HepG2 (cell line): ENCODE measurements around the gene NGEF. TPM values are rescaled to one million over a fixed set of nuclear protein-coding genes. Genes with fewer than 3 reads are reported as not detected.

Experiments
- CCDC6 ChIP-seq: sonication (generic); formaldehyde crosslinking; IDR thresholded peaks from 2 replicates; pipeline ENCODE4 v1.8.1; 2022; ENCODE audit warnings: mild to moderate bottlenecking, missing genetic modification reagents, moderate library complexity
- ETV5 ChIP-seq: IDR thresholded peaks from 2 replicates; pipeline ENCODE4 v1.6.1; 2018; ENCODE audit warnings: missing biosample characterization, missing genetic modification reagents, inconsistent platforms, borderline replicate concordance
- GTF3A ChIP-seq: sonication (generic); formaldehyde crosslinking; conservative IDR thresholded peaks from 2 replicates; pipeline ENCODE4 v1.4.0; 2020; ENCODE audit warnings: mild to moderate bottlenecking, missing genetic modification reagents
- MED13 ChIP-seq: sonication (generic); formaldehyde crosslinking; IDR thresholded peaks from 2 replicates; pipeline ENCODE4 v1.5.0; 2020; ENCODE audit warnings: missing genetic modification reagents
- NFKB2 ChIP-seq: sonication (generic); formaldehyde crosslinking; IDR thresholded peaks from 2 replicates; pipeline ENCODE4 v1.4.0; 2020; ENCODE audit warnings: missing genetic modification reagents, borderline replicate concordance
- RAD21 ChIP-seq: fragments of 450-650 bp; formaldehyde crosslinking; IDR thresholded peaks from 2 replicates; pipeline ENCODE4 v1.5.0; 2020; ENCODE audit warnings: mild to moderate bottlenecking
- SAP130 ChIP-seq: IDR thresholded peaks from 2 replicates; pipeline ENCODE4 v1.6.1; 2016; ENCODE audit warnings: low read depth
- TBX2 ChIP-seq: sonication (generic); formaldehyde crosslinking; IDR thresholded peaks from 2 replicates; pipeline ENCODE4 v1.5.0; 2020; ENCODE audit warnings: missing genetic modification reagents, mild to moderate bottlenecking, borderline replicate concordance
- ZFX ChIP-seq: sonication (generic); formaldehyde crosslinking; IDR thresholded peaks from 2 replicates; pipeline ENCODE4 v1.4.0; 2020; ENCODE audit warnings: mild to moderate bottlenecking, low read depth, missing genetic modification reagents, moderate library complexity
- ZMYM3 ChIP-seq: sonication (generic); formaldehyde crosslinking; IDR thresholded peaks from 2 replicates; pipeline ENCODE4 v1.5.1; 2020; ENCODE audit warnings: mild to moderate bottlenecking, missing genetic modification reagents
- ZNF547 ChIP-seq: sonication (generic); formaldehyde crosslinking; IDR thresholded peaks from 2 replicates; pipeline ENCODE4 v1.5.1; 2020; ENCODE audit warnings: mild to moderate bottlenecking, missing genetic modification reagents
- ZNF629 ChIP-seq: sonication (generic); formaldehyde crosslinking; conservative IDR thresholded peaks from 2 replicates; pipeline ENCODE4 v1.5.0; 2020; ENCODE audit warnings: missing genetic modification reagents
- ZNF749 ChIP-seq: sonication (generic); formaldehyde crosslinking; IDR thresholded peaks from 2 replicates; pipeline ENCODE4 v1.8.0; 2022; ENCODE audit warnings: mild to moderate bottlenecking, missing genetic modification reagents, moderate library complexity, borderline replicate concordance
- ZZZ3 ChIP-seq: sonication (generic); formaldehyde crosslinking; IDR thresholded peaks from 2 replicates; pipeline ENCODE4 v1.4.0; 2020; ENCODE audit warnings: missing genetic modification reagents, mild to moderate bottlenecking, borderline replicate concordance
- polyA plus RNA-seq, 8 experiments: library from polyadenylated mRNA; depleted of rRNA in 3 of 8; stranded (reverse) in 7 of 8; unstranded in 1 of 8; fragments of >200 nt; fragmentation: Illumina TruSeq in 4 of 8; extraction: Trizol in 4 of 8; gene quantifications; 2 replicates each; pipeline versions ENCODE4 v1.2.1 to v1.2.3, GENCODE V29; 2011 to 2016; ENCODE audit warnings: low read depth in 4 of 8, missing spikeins in 1 of 8, mixed read lengths in 1 of 8; ENCODE audit not compliant: insufficient read depth in 1 of 8
- total RNA-seq, 5 experiments: library from RNA; depleted of rRNA; stranded (reverse); fragments of >200 nt; fragmentation: Illumina TruSeq; extraction: Trizol; gene quantifications; 2 replicates each; pipeline ENCODE4 v1.2.3, GENCODE V29; 2016; ENCODE audit warnings: low read depth in 1 of 5
- TF ChIP-seq, protein P1 (sequence below): sonication (generic); formaldehyde crosslinking; IDR thresholded peaks from 2 replicates; pipeline ENCODE4 v1.4.0; 2020; ENCODE audit warnings: missing genetic modification reagents
- TF ChIP-seq, protein P2 (sequence below): sonication (generic); formaldehyde crosslinking; IDR thresholded peaks from 2 replicates; pipeline ENCODE4 v1.5.0; 2020; ENCODE audit warnings: mild to moderate bottlenecking, missing genetic modification reagents, borderline replicate concordance
- TF ChIP-seq, protein P3 (sequence below): IDR thresholded peaks from 2 replicates; pipeline ENCODE4 v1.6.1; 2016; ENCODE audit warnings: low read depth, control low read depth
- TF ChIP-seq, protein P4 (sequence below): IDR thresholded peaks from 2 replicates; pipeline ENCODE4 v1.6.1; 2016; ENCODE audit warnings: low read depth, borderline replicate concordance
- TF ChIP-seq, protein P5 (sequence below): sonication (generic); formaldehyde crosslinking; IDR thresholded peaks from 2 replicates; pipeline ENCODE4 v1.4.0; 2020; ENCODE audit warnings: mild to moderate bottlenecking, missing genetic modification reagents

The NGEF gene
- total and polyA plus RNA-seq, 2 of the 13 experiments (the other 11 are each of a cell fraction or from before 2014, with no cell fraction given) = 14.4 to 36.9 TPM

DNA sequence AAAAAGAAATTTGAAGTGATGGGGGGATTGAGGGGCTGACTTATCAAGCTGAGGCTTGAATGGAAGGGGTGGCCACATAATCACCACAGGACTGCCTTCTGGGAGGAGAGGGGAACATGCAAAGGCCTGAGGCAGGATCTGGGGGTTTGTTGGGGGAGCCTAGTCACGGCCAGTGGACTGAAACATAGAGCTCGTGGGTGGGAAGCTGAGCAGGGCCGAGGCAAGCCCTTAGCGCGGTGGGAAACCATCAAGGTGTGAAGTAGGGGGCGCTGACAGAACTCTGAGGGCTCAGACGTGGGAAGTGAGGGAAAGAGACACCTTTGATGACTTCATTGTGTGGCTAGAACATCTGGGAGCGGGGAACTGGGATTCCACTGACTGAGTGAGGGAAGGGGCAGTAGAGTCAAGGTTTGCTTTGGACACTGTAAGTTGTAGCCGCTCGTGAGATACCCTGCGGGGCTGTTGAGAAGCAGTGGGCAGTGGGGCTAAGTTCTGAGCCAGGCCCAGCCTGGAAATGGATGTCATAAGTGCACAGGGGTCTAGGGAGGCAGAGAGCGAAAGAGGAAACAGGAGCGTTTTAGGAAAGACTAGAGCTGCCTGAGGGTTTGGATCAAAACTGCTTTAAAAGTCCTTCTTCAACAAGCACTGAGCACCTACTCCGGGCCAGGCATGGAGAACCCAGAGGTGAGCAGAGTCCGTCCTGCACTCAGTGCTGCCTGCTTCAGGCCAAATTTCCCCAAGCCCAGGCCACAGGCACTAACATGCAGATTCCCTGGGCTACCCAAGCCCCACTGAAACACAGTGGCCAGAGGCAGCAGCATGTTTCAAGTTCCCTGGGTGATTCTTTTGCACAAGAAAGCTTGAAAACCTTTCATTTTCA is 143.7 kb downstream of the NGEF start (continued):
- TF ChIP-seq ZZZ3 (CRISPR knock-in tag) = no peak
- TF ChIP-seq CCDC6 = 0 out of 2 replicates have a peak, but pooled peaks have one; percentile 38
- TF ChIP-seq, protein P1, sequence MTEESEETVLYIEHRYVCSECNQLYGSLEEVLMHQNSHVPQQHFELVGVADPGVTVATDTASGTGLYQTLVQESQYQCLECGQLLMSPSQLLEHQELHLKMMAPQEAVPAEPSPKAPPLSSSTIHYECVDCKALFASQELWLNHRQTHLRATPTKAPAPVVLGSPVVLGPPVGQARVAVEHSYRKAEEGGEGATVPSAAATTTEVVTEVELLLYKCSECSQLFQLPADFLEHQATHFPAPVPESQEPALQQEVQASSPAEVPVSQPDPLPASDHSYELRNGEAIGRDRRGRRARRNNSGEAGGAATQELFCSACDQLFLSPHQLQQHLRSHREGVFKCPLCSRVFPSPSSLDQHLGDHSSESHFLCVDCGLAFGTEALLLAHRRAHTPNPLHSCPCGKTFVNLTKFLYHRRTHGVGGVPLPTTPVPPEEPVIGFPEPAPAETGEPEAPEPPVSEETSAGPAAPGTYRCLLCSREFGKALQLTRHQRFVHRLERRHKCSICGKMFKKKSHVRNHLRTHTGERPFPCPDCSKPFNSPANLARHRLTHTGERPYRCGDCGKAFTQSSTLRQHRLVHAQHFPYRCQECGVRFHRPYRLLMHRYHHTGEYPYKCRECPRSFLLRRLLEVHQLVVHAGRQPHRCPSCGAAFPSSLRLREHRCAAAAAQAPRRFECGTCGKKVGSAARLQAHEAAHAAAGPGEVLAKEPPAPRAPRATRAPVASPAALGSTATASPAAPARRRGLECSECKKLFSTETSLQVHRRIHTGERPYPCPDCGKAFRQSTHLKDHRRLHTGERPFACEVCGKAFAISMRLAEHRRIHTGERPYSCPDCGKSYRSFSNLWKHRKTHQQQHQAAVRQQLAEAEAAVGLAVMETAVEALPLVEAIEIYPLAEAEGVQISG (CRISPR knock-in tag) = no peak
- TF ChIP-seq ZNF547 (CRISPR knock-in tag) = peak; percentile 66; the same call in 1 of the 2 replicates
- no peak for TF ChIP-seq ZNF749 (CRISPR knock-in tag)
- TF ChIP-seq, protein P2, sequence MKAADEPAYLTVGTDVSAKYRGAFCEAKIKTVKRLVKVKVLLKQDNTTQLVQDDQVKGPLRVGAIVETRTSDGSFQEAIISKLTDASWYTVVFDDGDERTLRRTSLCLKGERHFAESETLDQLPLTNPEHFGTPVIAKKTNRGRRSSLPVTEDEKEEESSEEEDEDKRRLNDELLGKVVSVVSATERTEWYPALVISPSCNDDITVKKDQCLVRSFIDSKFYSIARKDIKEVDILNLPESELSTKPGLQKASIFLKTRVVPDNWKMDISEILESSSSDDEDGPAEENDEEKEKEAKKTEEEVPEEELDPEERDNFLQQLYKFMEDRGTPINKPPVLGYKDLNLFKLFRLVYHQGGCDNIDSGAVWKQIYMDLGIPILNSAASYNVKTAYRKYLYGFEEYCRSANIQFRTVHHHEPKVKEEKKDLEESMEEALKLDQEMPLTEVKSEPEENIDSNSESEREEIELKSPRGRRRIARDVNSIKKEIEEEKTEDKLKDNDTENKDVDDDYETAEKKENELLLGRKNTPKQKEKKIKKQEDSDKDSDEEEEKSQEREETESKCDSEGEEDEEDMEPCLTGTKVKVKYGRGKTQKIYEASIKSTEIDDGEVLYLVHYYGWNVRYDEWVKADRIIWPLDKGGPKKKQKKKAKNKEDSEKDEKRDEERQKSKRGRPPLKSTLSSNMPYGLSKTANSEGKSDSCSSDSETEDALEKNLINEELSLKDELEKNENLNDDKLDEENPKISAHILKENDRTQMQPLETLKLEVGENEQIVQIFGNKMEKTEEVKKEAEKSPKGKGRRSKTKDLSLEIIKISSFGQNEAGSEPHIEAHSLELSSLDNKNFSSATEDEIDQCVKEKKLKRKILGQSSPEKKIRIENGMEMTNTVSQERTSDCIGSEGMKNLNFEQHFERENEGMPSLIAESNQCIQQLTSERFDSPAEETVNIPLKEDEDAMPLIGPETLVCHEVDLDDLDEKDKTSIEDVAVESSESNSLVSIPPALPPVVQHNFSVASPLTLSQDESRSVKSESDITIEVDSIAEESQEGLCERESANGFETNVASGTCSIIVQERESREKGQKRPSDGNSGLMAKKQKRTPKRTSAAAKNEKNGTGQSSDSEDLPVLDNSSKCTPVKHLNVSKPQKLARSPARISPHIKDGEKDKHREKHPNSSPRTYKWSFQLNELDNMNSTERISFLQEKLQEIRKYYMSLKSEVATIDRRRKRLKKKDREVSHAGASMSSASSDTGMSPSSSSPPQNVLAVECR (CRISPR knock-in tag) = peak; percentile 44; the same call in 1 of the 2 replicates
- TF ChIP-seq, protein P3, sequence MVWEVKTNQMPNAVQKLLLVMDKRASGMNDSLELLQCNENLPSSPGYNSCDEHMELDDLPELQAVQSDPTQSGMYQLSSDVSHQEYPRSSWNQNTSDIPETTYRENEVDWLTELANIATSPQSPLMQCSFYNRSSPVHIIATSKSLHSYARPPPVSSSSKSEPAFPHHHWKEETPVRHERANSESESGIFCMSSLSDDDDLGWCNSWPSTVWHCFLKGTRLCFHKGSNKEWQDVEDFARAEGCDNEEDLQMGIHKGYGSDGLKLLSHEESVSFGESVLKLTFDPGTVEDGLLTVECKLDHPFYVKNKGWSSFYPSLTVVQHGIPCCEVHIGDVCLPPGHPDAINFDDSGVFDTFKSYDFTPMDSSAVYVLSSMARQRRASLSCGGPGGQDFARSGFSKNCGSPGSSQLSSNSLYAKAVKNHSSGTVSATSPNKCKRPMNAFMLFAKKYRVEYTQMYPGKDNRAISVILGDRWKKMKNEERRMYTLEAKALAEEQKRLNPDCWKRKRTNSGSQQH = 0 out of 2 replicates have a peak, but pooled peaks have one; percentile 23
- no peak for TF ChIP-seq MED13 (CRISPR knock-in tag)
- TF ChIP-seq RAD21 (CRISPR knock-in tag) = 0 out of 2 replicates have a peak, but pooled peaks have one; percentile 42
- TF ChIP-seq, protein P4, sequence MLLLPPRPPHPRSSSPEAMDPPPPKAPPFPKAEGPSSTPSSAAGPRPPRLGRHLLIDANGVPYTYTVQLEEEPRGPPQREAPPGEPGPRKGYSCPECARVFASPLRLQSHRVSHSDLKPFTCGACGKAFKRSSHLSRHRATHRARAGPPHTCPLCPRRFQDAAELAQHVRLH (CRISPR knock-in tag) = 0 out of 2 replicates have a peak, but pooled peaks have one; percentile 35
- TF ChIP-seq, protein P5, sequence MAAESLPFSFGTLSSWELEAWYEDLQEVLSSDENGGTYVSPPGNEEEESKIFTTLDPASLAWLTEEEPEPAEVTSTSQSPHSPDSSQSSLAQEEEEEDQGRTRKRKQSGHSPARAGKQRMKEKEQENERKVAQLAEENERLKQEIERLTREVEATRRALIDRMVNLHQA (CRISPR knock-in tag) = no peak
- TF ChIP-seq ZNF629 = 0 out of 2 replicates have a peak, but pooled peaks have one; percentile 11
- TF ChIP-seq SAP130 (CRISPR knock-in tag) = 0 out of 2 replicates have a peak, but pooled peaks have one; percentile 26
- TF ChIP-seq ZMYM3 (CRISPR knock-in tag) = peak; percentile 63; the same call in 1 of the 2 replicates
- TF ChIP-seq ETV5 (CRISPR knock-in tag) = peak; percentile 24; the same call in 1 of the 2 replicates
- peak; percentile 50; the same call in 1 of the 2 replicates for TF ChIP-seq NFKB2 (CRISPR knock-in tag)
- TF ChIP-seq ZFX (CRISPR knock-in tag) = peak; percentile 51; the same call in 1 of the 2 replicates
- TF ChIP-seq TBX2 (CRISPR knock-in tag) = peak; percentile 9; the same call in 1 of the 2 replicates
- TF ChIP-seq GTF3A = 0 out of 2 replicates have a peak, but pooled peaks have one; percentile 44
